Stomach smooth muscle (tissue), 2 donors: ENCODE measurements around the gene PGAP3.
"Not testable (repeated sequence)": the region's sequence is repeated elsewhere in the genome, so short reads cannot be mapped to it uniquely, and the experiment has no call there.

Experiments used
- H3K27ac ChIP-seq: one replicate; pipeline ENCODE4 v1.7.0; 2013; ENCODE audit warnings: mild to moderate bottlenecking, low read length, inconsistent platforms
- H3K27me3 ChIP-seq, 2 donors: one replicate each; pipeline ENCODE4 v1.7.0; 2013; ENCODE audit warnings: low read length in 2 of 2; ENCODE audit not compliant: insufficient read depth in 2 of 2, control insufficient read depth in 1 of 2
- H3K36me3 ChIP-seq, 2 donors: one replicate each; pipeline ENCODE4 v1.7.0; 2013; ENCODE audit warnings: low read length in 2 of 2; ENCODE audit not compliant: control insufficient read depth in 2 of 2, insufficient read depth in 2 of 2
- H3K4me1 ChIP-seq: one replicate; pipeline ENCODE4 v1.7.0; 2013; ENCODE audit warnings: low read length; ENCODE audit not compliant: control insufficient read depth, insufficient read depth
- H3K4me3 ChIP-seq, 2 donors: one replicate each; pipeline ENCODE4 v1.7.0; 2013; ENCODE audit warnings: low read length in 2 of 2
- H3K9ac ChIP-seq, 2 donors: one replicate each; pipeline ENCODE4 v1.7.0; 2013; ENCODE audit warnings: low read length in 2 of 2, mild to moderate bottlenecking in 1 of 2
- H3K9me3 ChIP-seq, 2 donors: one replicate each; pipeline ENCODE4 v1.7.0; 2013; ENCODE audit warnings: low read length in 2 of 2; ENCODE audit not compliant: control insufficient read depth in 2 of 2
- donor health status: healthy.
- donor health status: Pancreatic carcinoma.

The PGAP3 gene

GRCh38 chr17:39725923-39726322 is 38.1 kb upstream of the PGAP3 start:
- H3K27ac ChIP-seq, H3K27me3 ChIP-seq, H3K9me3 ChIP-seq, H3K9ac ChIP-seq, H3K4me3 ChIP-seq, H3K4me1 ChIP-seq: not testable (repeated sequence)
- H3K36me3 ChIP-seq: peaks cover 9 to 20% of the 10 kb centered on the region in 2 donors

- Histone ChIP-seq H3K4me3 (no peak overlapping the region), H3K36me3 (peaks cover 12 to 23% of the 10 kb centered on the region in 2 donors), H3K27ac (no peak overlapping the region), H3K9me3 (no peaks in the 10 kb centered on the region), H3K4me1 (peaks cover 7% of the 10 kb centered on the region), H3K27me3 (no peaks in the 10 kb centered on the region), H3K9ac (no peak overlapping the region)
Measured at GRCh38 chr17:39724731-39725130, 36.9 kb upstream of the PGAP3 start.

- no peaks in the 10 kb centered on the region for H3K27me3 ChIP-seq
- no peaks in the 10 kb centered on the region for H3K4me1 ChIP-seq
- H3K4me3 ChIP-seq: no peak overlapping the region
- no peak overlapping the region for H3K9ac ChIP-seq
- no peak overlapping the region for H3K27ac ChIP-seq
- no peaks in the 10 kb centered on the region for H3K9me3 ChIP-seq
- peaks cover 16 to 30% of the 10 kb centered on the region in 2 donors for H3K36me3 ChIP-seq
Measured at GRCh38 chr17:39722965-39723848, 35.4 kb upstream of the PGAP3 start.

GRCh38 chr17:39722104-39722503 is 34.2 kb upstream of the PGAP3 start:
- H3K9ac ChIP-seq: no peak overlapping the region
- H3K27me3 ChIP-seq: no peaks in the 10 kb centered on the region
- H3K4me3 ChIP-seq: no peak overlapping the region
- H3K9me3 ChIP-seq: no peaks in the 10 kb centered on the region
- H3K4me1 ChIP-seq: no peaks in the 10 kb centered on the region
- peaks cover 10 to 33% of the 10 kb centered on the region in 2 donors for H3K36me3 ChIP-seq
- no peak overlapping the region for H3K27ac ChIP-seq

GRCh38 chr17:39719563-39720355 is 31.9 kb upstream of the PGAP3 start:
- peaks cover 20 to 33% of the 10 kb centered on the region in 2 donors for H3K36me3 ChIP-seq
- H3K27me3 ChIP-seq: no peaks in the 10 kb centered on the region
- H3K9ac ChIP-seq: no peak overlapping the region
- no peak overlapping the region for H3K27ac ChIP-seq
- H3K9me3 ChIP-seq: no peaks in the 10 kb centered on the region
- peaks cover 3% of the 10 kb centered on the region for H3K4me1 ChIP-seq
- no peak overlapping the region for H3K4me3 ChIP-seq

GRCh38 chr17:39717660-39718059 is 29.8 kb upstream of the PGAP3 start:
- Histone ChIP-seq H3K27ac (no peak overlapping the region), H3K4me1 (peaks cover 3% of the 10 kb centered on the region), H3K9ac (no peak overlapping the region), H3K4me3 (no peak overlapping the region), H3K36me3 (peaks cover 22 to 32% of the 10 kb centered on the region in 2 donors), H3K9me3 (no peaks in the 10 kb centered on the region), H3K27me3 (no peaks in the 10 kb centered on the region)

GRCh38 chr17:39716879-39717536 is 29.2 kb upstream of the PGAP3 start:
- peaks cover 27 to 32% of the 10 kb centered on the region in 2 donors for H3K36me3 ChIP-seq
- H3K27ac ChIP-seq: no peak overlapping the region
- no peak overlapping the region for H3K4me3 ChIP-seq
- peaks cover 3% of the 10 kb centered on the region for H3K4me1 ChIP-seq
- H3K9ac ChIP-seq: no peak overlapping the region
- H3K9me3 ChIP-seq: no peaks in the 10 kb centered on the region
- H3K27me3 ChIP-seq: no peaks in the 10 kb centered on the region

- no peaks in the 10 kb centered on the region for H3K27me3 ChIP-seq
- peaks cover 34 to 39% of the 10 kb centered on the region in 2 donors for H3K36me3 ChIP-seq
- H3K9ac ChIP-seq: no peak overlapping the region
- no peak overlapping the region for H3K27ac ChIP-seq
- no peak overlapping the region for H3K4me3 ChIP-seq
- peaks cover 3% of the 10 kb centered on the region for H3K4me1 ChIP-seq
- no peaks in the 10 kb centered on the region for H3K9me3 ChIP-seq
Measured at GRCh38 chr17:39716073-39716818, 28.4 kb upstream of the PGAP3 start.

- Histone ChIP-seq H3K4me1 (peaks cover 3% of the 10 kb centered on the region), H3K36me3 (peaks cover 34 to 39% of the 10 kb centered on the region in 2 donors), H3K9ac (no peak overlapping the region), H3K27me3 (no peaks in the 10 kb centered on the region), H3K9me3 (no peaks in the 10 kb centered on the region), H3K27ac (no peak overlapping the region), H3K4me3 (no peak overlapping the region)
Measured at GRCh38 chr17:39715375-39716072, 27.7 kb upstream of the PGAP3 start.
